ENCODE measurements around the gene UBE2J2.
"Not testable (repeated sequence)": the region's sequence is repeated elsewhere in the genome, so short reads cannot be mapped to it uniquely, and the experiment has no call there.

The UBE2J2 gene

GRCh38 chr1:1255078-1255477, 18.6 kb downstream of the UBE2J2 start:
- H3K4me3 ChIP-seq (ENCODE audit: control insufficient read depth in 1 of 7, extremely low read depth in 1 of 7, insufficient read depth in 4 of 7, low read depth in 2 of 7, low read length in 6 of 7) = no peak overlapping the region
- H3K27me3 ChIP-seq (replicated peaks in 2 of 5; ENCODE audit: control insufficient read depth in 4 of 5, insufficient read depth in 5 of 5, low read length in 4 of 5) = no peaks in the 10 kb centered on the region
- CTCF ChIA-PET = interaction anchor here (0.9 to 1.6 kb wide), 3 partner anchors 133 to 240 kb away, joined by 3 to 8 read pairs (median 3); no protein-coding TSS in a partner anchor
- no peak overlapping the region for H3K27ac ChIP-seq (ENCODE audit: insufficient read depth in 1 of 2, low read depth in 1 of 2, low read length in 2 of 2, poor library complexity in 1 of 2, severe bottlenecking in 2 of 2)
- peaks cover 5 to 62% (median 37%) of the 10 kb centered on the region in 4 experiments for H3K36me3 ChIP-seq (ENCODE audit: control insufficient read depth in 4 of 4, insufficient read depth in 4 of 4, low read length in 3 of 4)
- H3K9me3 ChIP-seq (ENCODE audit: control extremely low read depth in 1 of 5, control insufficient read depth in 4 of 5, insufficient read depth in 2 of 5, low read depth in 1 of 5, low read length in 4 of 5) = no peaks in the 10 kb centered on the region
- WGBS (ENCODE audit: insufficient coverage) = 97% methylated on average over 26 of the region's 26 CpGs
- POLR2A ChIA-PET = interaction anchor here (1.1 kb wide), 1 partner anchor 148 kb away, joined by 5 read pairs; no protein-coding TSS in a partner anchor
- no peak for DNase-seq
- H3K4me1 ChIP-seq (ENCODE audit: control extremely low read depth in 1 of 4, control insufficient read depth in 4 of 4, insufficient read depth in 4 of 4, low read length in 3 of 4) = peaks cover 0 to 9% (median 5%) of the 10 kb centered on the region in 4 experiments

GRCh38 chr1:1254667-1254998, 19.0 kb downstream of the UBE2J2 start:
- H3K4me3 ChIP-seq (ENCODE audit: control insufficient read depth in 1 of 7, extremely low read depth in 1 of 7, insufficient read depth in 4 of 7, low read depth in 2 of 7, low read length in 6 of 7) = no peak overlapping the region
- ChIA-PET POLR2A (interaction anchor here (1.1 kb wide), 1 partner anchor 148 kb away, joined by 5 read pairs; no protein-coding TSS in a partner anchor), CTCF (interaction anchor here (0.9 to 1.6 kb wide), 3 partner anchors 132 to 239 kb away, joined by 3 to 8 read pairs (median 3); no protein-coding TSS in a partner anchor)
- no peak overlapping the region for H3K27ac ChIP-seq (ENCODE audit: insufficient read depth in 1 of 2, low read depth in 1 of 2, low read length in 2 of 2, poor library complexity in 1 of 2, severe bottlenecking in 2 of 2)
- H3K36me3 ChIP-seq (ENCODE audit: control insufficient read depth in 4 of 4, insufficient read depth in 4 of 4, low read length in 3 of 4) = peaks cover 5 to 58% (median 33%) of the 10 kb centered on the region in 4 experiments
- DNase-seq = no peak
- no peaks in the 10 kb centered on the region for H3K27me3 ChIP-seq (replicated peaks in 2 of 5; ENCODE audit: control insufficient read depth in 4 of 5, insufficient read depth in 5 of 5, low read length in 4 of 5)
- no peaks in the 10 kb centered on the region for H3K9me3 ChIP-seq (ENCODE audit: control extremely low read depth in 1 of 5, control insufficient read depth in 4 of 5, insufficient read depth in 2 of 5, low read depth in 1 of 5, low read length in 4 of 5)
- WGBS (ENCODE audit: insufficient coverage) = 95% methylated on average over 12 of the region's 21 CpGs
- peaks cover 0 to 9% (median 5%) of the 10 kb centered on the region in 4 experiments for H3K4me1 ChIP-seq (ENCODE audit: control extremely low read depth in 1 of 4, control insufficient read depth in 4 of 4, insufficient read depth in 4 of 4, low read length in 3 of 4)

- no peak for DNase-seq
- H3K4me1 ChIP-seq (ENCODE audit: control extremely low read depth in 1 of 4, control insufficient read depth in 4 of 4, insufficient read depth in 4 of 4, low read length in 3 of 4) = peaks cover 0 to 9% (median 5%) of the 10 kb centered on the region in 4 experiments
- ChIA-PET POLR2A (interaction anchor here (1.1 kb wide), 1 partner anchor 147 kb away, joined by 5 read pairs; no protein-coding TSS in a partner anchor), CTCF (interaction anchor here (0.9 to 4.8 kb wide), 4 partner anchors 132 to 239 kb away, joined by 3 to 60 read pairs (median 6); no protein-coding TSS in a partner anchor)
- H3K4me3 ChIP-seq (ENCODE audit: control insufficient read depth in 1 of 7, extremely low read depth in 1 of 7, insufficient read depth in 4 of 7, low read depth in 2 of 7, low read length in 6 of 7) = no peak overlapping the region
- H3K27me3 ChIP-seq (replicated peaks in 2 of 5; ENCODE audit: control insufficient read depth in 4 of 5, insufficient read depth in 5 of 5, low read length in 4 of 5) = no peaks in the 10 kb centered on the region
- 98% methylated on average over 45 of the region's 50 CpGs for WGBS (ENCODE audit: insufficient coverage)
- H3K9me3 ChIP-seq (ENCODE audit: control extremely low read depth in 1 of 5, control insufficient read depth in 4 of 5, insufficient read depth in 2 of 5, low read depth in 1 of 5, low read length in 4 of 5) = no peaks in the 10 kb centered on the region
- no peak overlapping the region for H3K27ac ChIP-seq (ENCODE audit: insufficient read depth in 1 of 2, low read depth in 1 of 2, low read length in 2 of 2, poor library complexity in 1 of 2, severe bottlenecking in 2 of 2)
- peaks cover 5 to 53% (median 31%) of the 10 kb centered on the region in 4 experiments for H3K36me3 ChIP-seq (ENCODE audit: control insufficient read depth in 4 of 4, insufficient read depth in 4 of 4, low read length in 3 of 4)
Observed at GRCh38 chr1:1253972-1254666, 19.5 kb downstream of the UBE2J2 start.

- peaks cover 0 to 9% (median 5%) of the 10 kb centered on the region in 4 experiments for H3K4me1 ChIP-seq (ENCODE audit: control extremely low read depth in 1 of 4, control insufficient read depth in 4 of 4, insufficient read depth in 4 of 4, low read length in 3 of 4)
- H3K36me3 ChIP-seq (ENCODE audit: control insufficient read depth in 4 of 4, insufficient read depth in 4 of 4, low read length in 3 of 4) = peaks cover 5 to 45% (median 26%) of the 10 kb centered on the region in 4 experiments
- ChIA-PET POLR2A (interaction anchor here (0.7 kb wide), 1 partner anchor 253 kb away, joined by 3 read pairs; no protein-coding TSS in a partner anchor), CTCF (interaction anchor here (3.7 to 4.8 kb wide), 2 partner anchors 132 to 214 kb away, joined by 10 to 60 read pairs; no protein-coding TSS in a partner anchor)
- no peak overlapping the region for H3K4me3 ChIP-seq (ENCODE audit: control insufficient read depth in 1 of 7, extremely low read depth in 1 of 7, insufficient read depth in 4 of 7, low read depth in 2 of 7, low read length in 6 of 7)
- H3K27ac ChIP-seq (ENCODE audit: insufficient read depth in 1 of 2, low read depth in 1 of 2, low read length in 2 of 2, poor library complexity in 1 of 2, severe bottlenecking in 2 of 2) = no peak overlapping the region
- no peaks in the 10 kb centered on the region for H3K9me3 ChIP-seq (ENCODE audit: control extremely low read depth in 1 of 5, control insufficient read depth in 4 of 5, insufficient read depth in 2 of 5, low read depth in 1 of 5, low read length in 4 of 5)
- 93% methylated on average over 10 of the region's 12 CpGs for WGBS (ENCODE audit: insufficient coverage)
- peaks cover 0 to 3% (median 0%) of the 10 kb centered on the region in 5 experiments for H3K27me3 ChIP-seq (replicated peaks in 2 of 5; ENCODE audit: control insufficient read depth in 4 of 5, insufficient read depth in 5 of 5, low read length in 4 of 5)
- no peak for DNase-seq
Observed at GRCh38 chr1:1253314-1253713, 20.3 kb downstream of the UBE2J2 start.

GRCh38 chr1:1250786-1251284, 22.8 kb downstream of the UBE2J2 start:
- Histone ChIP-seq H3K4me1 (ENCODE audit: control extremely low read depth in 1 of 4, control insufficient read depth in 4 of 4, insufficient read depth in 4 of 4, low read length in 3 of 4) (peaks cover 0 to 16% (median 10%) of the 10 kb centered on the region in 4 experiments), H3K36me3 (ENCODE audit: control insufficient read depth in 4 of 4, insufficient read depth in 4 of 4, low read length in 3 of 4) (peaks cover 5 to 29% (median 20%) of the 10 kb centered on the region in 4 experiments), H3K27me3 (replicated peaks in 2 of 5; ENCODE audit: control insufficient read depth in 4 of 5, insufficient read depth in 5 of 5, low read length in 4 of 5) (peaks cover 0 to 28% (median 6%) of the 10 kb centered on the region in 5 experiments), H3K9me3 (ENCODE audit: control extremely low read depth in 1 of 5, control insufficient read depth in 4 of 5, insufficient read depth in 2 of 5, low read depth in 1 of 5, low read length in 4 of 5) (no peaks in the 10 kb centered on the region), H3K27ac (ENCODE audit: insufficient read depth in 1 of 2, low read depth in 1 of 2, low read length in 2 of 2, poor library complexity in 1 of 2, severe bottlenecking in 2 of 2) (no peak overlapping the region), H3K4me3 (ENCODE audit: control insufficient read depth in 1 of 7, extremely low read depth in 1 of 7, insufficient read depth in 4 of 7, low read depth in 2 of 7, low read length in 6 of 7) (no peak overlapping the region)
- ChIA-PET POLR2A (no interaction called here), CTCF (interaction anchor here (0.8 to 4.8 kb wide), 12 partner anchors 9 to 268 kb away, joined by 3 to 60 read pairs (median 4); no protein-coding TSS in a partner anchor)
- WGBS (ENCODE audit: insufficient coverage) = 72% methylated on average over 13 of the region's 16 CpGs
- DNase-seq = no peak

GRCh38 chr1:1248009-1248913, 25.4 kb downstream of the UBE2J2 start:
- POLR2A ChIA-PET; H3K27ac ChIP-seq (ENCODE audit: insufficient read depth in 1 of 2, low read depth in 1 of 2, low read length in 2 of 2, poor library complexity in 1 of 2, severe bottlenecking in 2 of 2); H3K36me3 ChIP-seq (ENCODE audit: control insufficient read depth in 4 of 4, insufficient read depth in 4 of 4, low read length in 3 of 4); H3K9me3 ChIP-seq (ENCODE audit: control extremely low read depth in 1 of 5, control insufficient read depth in 4 of 5, insufficient read depth in 2 of 5, low read depth in 1 of 5, low read length in 4 of 5); H3K4me3 ChIP-seq (ENCODE audit: control insufficient read depth in 1 of 7, extremely low read depth in 1 of 7, insufficient read depth in 4 of 7, low read depth in 2 of 7, low read length in 6 of 7); CTCF ChIA-PET; DNase-seq: not testable (repeated sequence)
- Histone ChIP-seq H3K4me1 (ENCODE audit: control extremely low read depth in 1 of 4, control insufficient read depth in 4 of 4, insufficient read depth in 4 of 4, low read length in 3 of 4) (peaks cover 0 to 16% (median 10%) of the 10 kb centered on the region in 4 experiments), H3K27me3 (replicated peaks in 2 of 5; ENCODE audit: control insufficient read depth in 4 of 5, insufficient read depth in 5 of 5, low read length in 4 of 5) (peaks cover 0 to 36% (median 6%) of the 10 kb centered on the region in 5 experiments)
- 98% methylated on average over 7 of the region's 21 CpGs for WGBS (ENCODE audit: insufficient coverage)

Measured in common myeloid progenitor, CD34-positive (primary cell).